ENCODE data around the gene NTNG1.
"Not testable (repeated sequence)": the region's sequence is repeated elsewhere in the genome, so short reads cannot be mapped to it uniquely, and the experiment has no call there.

The NTNG1 gene

GRCh38 chr1:107140703-107141490 is at the start of gene NTNG1:
Gene NTNG1, plus strand, starts transcription at chr1:107141039.
- DNase-seq, result peak; percentile 17

- no peak for DNase-seq
Measured at GRCh38 chr1:107091418-107091817, 49.4 kb upstream of the NTNG1 start.

DNA sequence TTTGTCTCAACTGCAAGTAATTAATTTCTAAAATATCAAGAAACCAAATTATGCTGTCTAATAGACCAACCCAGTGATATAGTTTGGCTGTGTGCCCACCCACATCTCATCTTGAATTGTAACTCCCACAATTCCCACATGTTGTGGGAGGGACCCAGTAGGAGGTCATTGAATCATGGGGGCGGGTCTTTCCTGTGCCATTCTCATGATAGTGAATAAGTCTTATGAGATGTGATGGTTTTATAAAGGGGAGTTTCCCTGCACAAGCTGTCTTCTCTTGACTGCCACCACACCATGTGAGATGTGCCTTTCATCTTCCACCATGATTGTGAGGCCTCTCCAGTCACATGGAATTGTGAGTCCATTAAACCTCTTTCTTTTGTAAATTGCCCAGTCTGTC is 47.4 kb upstream of the NTNG1 start:
- DNase-seq, result not testable (repeated sequence)

GRCh38 chr1:107095647-107096046 is 45.2 kb upstream of the NTNG1 start:
- DNase-seq, result no peak

DNA sequence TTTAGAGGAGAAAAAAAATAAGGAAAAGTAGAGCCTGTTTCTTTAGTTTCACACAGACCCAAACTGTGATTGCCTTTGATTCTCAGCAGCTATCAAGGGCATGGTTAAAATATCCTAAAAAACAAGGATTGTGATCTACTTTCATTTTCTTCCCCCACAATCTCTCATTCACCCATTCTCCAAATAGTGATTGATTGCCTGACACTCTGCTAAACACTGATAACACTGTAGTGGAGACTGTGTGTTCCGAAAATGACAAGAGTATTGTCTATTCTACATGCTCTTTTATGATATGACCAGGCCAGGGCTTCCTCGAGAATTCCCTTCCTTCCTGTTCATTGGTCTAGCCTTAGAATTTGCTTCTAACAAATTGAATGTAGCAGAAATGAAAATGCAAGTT is 44.1 kb upstream of the NTNG1 start:
- DNase-seq, result no peak

DNA sequence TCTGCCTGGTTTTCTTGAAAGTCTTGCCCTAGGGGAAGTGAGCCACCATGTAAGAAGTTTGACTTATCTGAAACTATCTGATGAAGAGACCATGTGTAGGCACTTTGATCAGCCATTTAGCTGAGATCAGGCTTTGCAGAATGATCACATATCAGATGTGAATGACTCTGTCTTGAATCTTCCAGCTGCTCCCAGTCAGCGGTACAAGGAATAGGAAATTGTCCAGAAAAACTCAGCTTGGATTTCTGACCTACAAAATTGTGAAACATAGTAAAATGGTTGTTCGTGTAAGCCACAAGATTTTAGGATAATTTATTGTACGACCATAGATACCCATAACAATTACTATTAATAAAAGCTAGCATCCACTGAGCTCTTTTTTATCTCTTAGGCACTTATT is 41.9 kb upstream of the NTNG1 start:
- DNase-seq, result no peak

GRCh38 chr1:107100331-107100984 is 40.4 kb upstream of the NTNG1 start:
- no peak for DNase-seq

- DNase-seq, result no peak
Measured at GRCh38 chr1:107105914-107106313, 34.9 kb upstream of the NTNG1 start.

DNA sequence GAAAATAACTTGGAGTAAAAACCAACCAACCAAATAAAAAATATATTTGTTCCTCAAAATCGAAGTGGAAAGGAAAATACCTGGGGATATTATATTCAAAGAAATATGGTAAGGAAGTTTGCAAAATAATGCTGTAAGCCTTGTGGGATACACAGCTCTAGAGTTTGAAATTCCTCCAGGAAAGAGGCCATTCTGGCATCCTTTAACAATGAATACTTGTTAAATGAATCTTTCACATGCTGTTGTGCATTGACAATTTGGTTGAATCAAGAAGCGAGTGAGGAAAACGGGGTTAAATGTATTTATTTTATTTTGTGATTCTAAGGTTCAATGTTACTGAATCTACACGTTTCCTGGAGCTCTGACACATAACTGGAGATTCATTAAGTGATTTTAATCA is 30.5 kb upstream of the NTNG1 start:
- no peak for DNase-seq

GRCh38 chr1:107116306-107116790 is 24.5 kb upstream of the NTNG1 start:
- no peak for DNase-seq

- DNase-seq, result no peak
Measured at GRCh38 chr1:107122225-107122624, 18.6 kb upstream of the NTNG1 start.

- no peak for DNase-seq
Measured at GRCh38 chr1:107123741-107124140, 17.1 kb upstream of the NTNG1 start.

DNA sequence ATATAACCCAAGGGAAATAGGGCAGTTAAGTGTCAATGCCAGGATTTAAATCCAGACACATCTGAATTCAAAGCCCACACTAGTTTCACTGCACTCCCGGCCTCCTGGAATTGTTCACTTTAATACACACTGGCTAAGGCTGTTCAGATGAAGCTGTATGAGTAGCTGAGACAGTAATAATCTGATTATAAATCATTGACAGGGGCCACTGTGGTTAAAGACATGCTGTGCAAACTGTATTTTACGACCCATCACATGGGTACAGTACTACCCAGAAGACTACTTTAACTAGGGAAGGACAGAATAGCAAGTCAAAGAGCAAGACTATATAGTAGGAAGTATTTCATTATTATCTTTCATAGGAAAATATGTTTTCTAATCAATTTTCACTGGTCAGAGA is 16.1 kb upstream of the NTNG1 start:
- no peak for DNase-seq

- no peak for DNase-seq
Measured at GRCh38 chr1:107132195-107132594, 8.6 kb upstream of the NTNG1 start.

DNA sequence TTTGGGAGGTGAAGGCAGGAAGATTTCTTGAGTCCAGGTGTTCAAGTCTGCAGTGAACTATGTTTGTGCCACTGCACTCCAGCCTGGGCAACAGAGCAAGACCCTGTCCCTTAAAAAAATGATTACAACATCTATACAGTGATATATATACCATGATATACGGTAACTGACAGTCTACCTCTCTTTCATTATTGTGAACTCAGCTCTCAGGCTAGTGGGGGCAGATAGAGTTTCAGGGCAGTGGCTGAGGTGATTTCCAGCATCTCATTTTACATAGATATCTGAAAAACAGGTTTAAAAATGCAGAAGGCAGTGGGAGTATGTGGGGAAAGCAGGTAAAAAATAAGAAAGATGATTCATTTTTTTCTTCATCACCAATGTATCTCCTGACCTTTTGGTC is 8.1 kb upstream of the NTNG1 start:
- DNase-seq, result no peak

DNA sequence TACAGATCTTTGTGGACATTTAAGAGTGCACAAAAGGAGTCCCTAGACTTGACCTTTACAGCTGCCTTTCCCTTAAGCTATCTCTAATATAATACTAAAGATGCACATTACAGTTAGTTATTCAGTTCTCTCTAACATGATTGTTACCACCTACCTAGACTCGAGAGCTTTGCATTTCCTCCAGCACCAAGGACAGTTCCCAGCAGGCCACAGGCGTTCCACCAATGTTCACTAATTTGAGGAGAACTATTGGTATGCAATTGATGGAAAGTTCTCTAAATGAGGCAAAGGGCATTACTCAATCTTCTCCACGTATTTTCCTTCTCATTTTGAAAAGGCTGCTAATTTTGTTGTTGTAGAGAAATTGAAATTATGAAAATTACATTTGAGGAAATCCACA is 5.4 kb upstream of the NTNG1 start:
- peak; percentile 6 for DNase-seq

DNA sequence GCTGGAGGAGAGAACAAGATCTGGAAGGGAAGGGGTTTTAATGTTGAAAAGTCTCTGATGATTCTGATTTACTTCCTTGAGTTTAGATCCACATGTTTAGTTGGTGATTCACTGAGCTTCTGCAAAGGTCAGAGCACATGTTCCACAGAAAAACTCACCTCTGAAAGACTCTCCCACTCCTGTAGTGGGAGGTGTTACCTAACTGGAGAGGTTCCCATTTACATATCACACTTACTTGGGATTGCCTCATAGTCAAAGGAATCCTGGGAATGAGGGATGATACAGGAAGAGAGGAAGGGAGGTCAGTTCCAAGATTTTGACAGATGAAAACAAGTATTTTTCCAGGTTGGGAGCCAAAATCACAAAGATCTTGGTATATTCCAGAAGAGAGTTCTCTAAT is 2.7 kb upstream of the NTNG1 start:
- DNase-seq, result no peak

- no peak for DNase-seq
Measured at GRCh38 chr1:107138767-107139445, 1.9 kb upstream of the NTNG1 start.

DNA sequence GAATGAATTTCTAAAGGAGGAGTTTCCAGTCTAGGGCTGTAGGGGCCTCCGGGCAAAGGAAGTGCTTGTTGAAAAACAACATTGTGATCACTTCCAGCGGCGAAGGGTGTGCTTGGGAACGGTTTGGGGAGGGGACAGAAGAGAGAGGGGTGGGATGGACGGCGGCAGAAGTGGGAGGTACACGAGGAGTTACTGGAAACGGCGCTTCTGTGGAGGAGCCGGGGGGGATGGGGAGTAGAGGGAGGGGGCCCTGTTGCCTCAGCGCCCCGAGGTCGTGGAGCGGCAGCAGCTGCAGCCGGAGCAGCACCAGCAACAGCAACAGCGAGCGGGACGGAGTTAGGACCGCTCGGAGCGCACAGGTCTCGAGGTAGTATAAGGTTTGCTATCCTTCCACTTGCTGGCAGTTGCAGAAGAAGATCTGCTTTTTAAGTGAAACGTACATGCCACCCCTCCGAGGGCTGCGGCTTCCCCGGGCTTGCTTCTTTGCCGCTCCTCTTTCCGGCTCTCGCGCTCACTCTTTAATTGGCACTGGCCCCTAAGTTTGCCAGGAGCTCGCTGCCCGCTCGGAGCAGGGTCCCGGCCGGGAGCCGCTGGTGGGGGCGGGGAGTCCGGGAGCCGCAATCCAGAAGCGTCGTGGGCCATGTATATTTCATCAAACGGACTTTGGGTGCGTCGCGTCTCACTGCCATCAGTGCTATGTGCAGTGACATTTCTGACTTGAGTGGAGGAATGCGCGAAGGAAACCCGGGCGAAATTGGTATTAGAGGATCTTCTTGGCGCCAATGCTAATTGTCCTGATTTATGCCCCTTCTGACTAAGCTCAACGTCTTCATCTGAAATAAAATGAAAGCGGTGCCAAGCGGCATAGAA is 771 bp upstream of the NTNG1 start:
- peak; percentile 13 for DNase-seq

- DNase-seq, result peak; percentile 24
Measured at GRCh38 chr1:107141491-107142126, 770 bp downstream of the NTNG1 start.

GRCh38 chr1:107142140-107142542 is 1.3 kb downstream of the NTNG1 start:
- DNase-seq, result no peak

DNA sequence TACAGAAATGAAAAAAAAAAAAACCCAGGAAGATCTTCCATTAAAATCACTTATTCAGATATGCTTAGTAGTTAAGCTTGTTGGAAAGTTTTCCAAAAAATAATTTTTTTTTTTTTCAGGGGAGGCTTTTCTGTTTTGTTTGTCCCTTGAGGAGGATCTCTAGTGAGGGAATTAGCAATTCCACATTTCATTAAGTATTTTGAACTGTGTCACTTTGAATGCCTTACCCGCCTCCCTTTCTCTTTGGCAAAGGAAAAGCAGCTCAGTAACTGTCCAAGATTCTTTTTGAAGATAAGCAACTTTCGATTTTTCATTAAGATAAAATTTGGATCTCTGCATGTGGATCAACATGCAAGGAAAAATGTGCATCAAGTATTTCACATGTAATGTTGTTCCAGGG is 1.8 kb downstream of the NTNG1 start:
- no peak for DNase-seq

Data from stimulated activated CD4-positive, alpha-beta T cell treated with anti-CD3 and anti-CD28 coated beads, Interleukin-4, amount 100 ng/mL, for 1 hour (primary cell).